HepG2 (cell line): Measurements from ENCODE around the gene LCORL. TPM values are rescaled to one million over a fixed set of nuclear protein-coding genes. Genes with fewer than 3 reads are reported as not detected.

Source experiments
- ATAC-seq: fragments of 200-7000 bp; cut with Tn5 transposase; 3 replicates; pipeline ENCODE4 v1.9.1; 2020; ENCODE audit warnings: mild to moderate bottlenecking, moderate library complexity
- BruUV-seq: library from RNA; stranded (reverse); fragments of 400-500 nt; replicated peaks from 2 replicates; lab custom pipeline; 2021; lab: Mats Ljungman, UMichigan
- CTCF ChIA-PET: fragments of 300-600 bp; formaldehyde crosslinking; extraction: SDS; loops from one replicate; lab custom pipeline; 2021; ENCODE audit warnings: low total read pairs, inconsistent platforms, low intra/inter-chr PET ratio; lab: Yijun Ruan, JAX
- POLR2A ChIA-PET: fragments of 350-600 bp; sonication (Branson Sonifier 250); formaldehyde crosslinking; loops from one replicate; lab custom pipeline; 2020; ENCODE audit warnings: antibody characterized with exemption, inconsistent platforms; lab: Yijun Ruan, JAX
- DNase-seq: peaks from one replicate; pipeline ENCODE4 v3.0.0-alpha.2; 2015; ENCODE audit warnings: low spot score
- FAIRE-seq: peaks from 3 replicates; lab custom pipeline; 2011; peaks lifted over from hg19 to GRCh38; lab: Jason Lieb, UNC
- H2AFZ ChIP-seq: one replicate; pipeline ENCODE4 v1.6.1; 2011; ENCODE audit warnings: low read length, inconsistent platforms
- H3K27ac ChIP-seq: fragments of 300-600 bp; 3 replicates; pipeline ENCODE4 v1.8.0; 2011; ENCODE audit warnings: mixed run types, mild to moderate bottlenecking, mixed read lengths, low read length, inconsistent platforms; ENCODE audit not compliant: insufficient read depth; ENCODE audit errors: extremely low read length
- H3K27me3 ChIP-seq, 2 experiments: fragments of 200-600 bp in 1 of 2; 2 replicates in 1 of 2; 3 replicates in 1 of 2; pipeline versions ENCODE4 v1.6.0 to v1.8.0; 2011; ENCODE audit warnings: low read length in 2 of 2, mild to moderate bottlenecking in 2 of 2, moderate library complexity in 2 of 2, inconsistent platforms in 1 of 2; ENCODE audit not compliant: insufficient read depth in 2 of 2, control insufficient read depth in 1 of 2
- H3K36me3 ChIP-seq, 2 experiments: fragments of 200-600 bp in 1 of 2; replicated peaks in 1 of 2; 2 replicates in 1 of 2; 3 replicates in 1 of 2; pipeline versions ENCODE4 v1.5.1 to v1.8.0; 2011; ENCODE audit warnings: low read length in 2 of 2, inconsistent platforms in 1 of 2; ENCODE audit not compliant: insufficient read depth in 2 of 2, control insufficient read depth in 1 of 2
- H3K4me1 ChIP-seq: 2 replicates; pipeline ENCODE4 v1.5.1; 2012; ENCODE audit warnings: low read length, inconsistent platforms; ENCODE audit not compliant: insufficient read depth
- H3K4me2 ChIP-seq: 2 replicates; pipeline ENCODE4 v1.6.0; 2011; ENCODE audit warnings: low read depth, low read length, inconsistent platforms
- H3K4me3 ChIP-seq, 3 experiments: fragments of 200-600 bp in 1 of 3; sonication (generic), shearing (Covaris generic) in 1 of 3; replicated peaks in 1 of 3; 2 replicates each; pipeline ENCODE4 v1.5.1; 2011 to 2016; ENCODE audit warnings: low read length in 3 of 3, inconsistent platforms in 2 of 3, low read depth in 2 of 3, mild to moderate bottlenecking in 2 of 3, control low read depth in 1 of 3, mixed read lengths in 1 of 3; ENCODE audit not compliant: insufficient read depth in 1 of 3
- H3K79me2 ChIP-seq: one replicate; pipeline ENCODE4 v1.6.1; 2011; ENCODE audit warnings: low read length, inconsistent platforms; ENCODE audit not compliant: insufficient read depth
- H3K9ac ChIP-seq: 2 replicates; pipeline ENCODE4 v1.6.0; 2011; ENCODE audit warnings: mild to moderate bottlenecking, low read depth, low read length, inconsistent platforms; ENCODE audit not compliant: insufficient read depth
- H3K9me3 ChIP-seq: 2 replicates; pipeline ENCODE4 v1.5.1; 2012; ENCODE audit warnings: mild to moderate bottlenecking, low read length
- H4K20me1 ChIP-seq: 2 replicates; pipeline ENCODE4 v1.6.0; 2011; ENCODE audit warnings: inconsistent platforms, mild to moderate bottlenecking, low read length, moderate library complexity; ENCODE audit not compliant: insufficient read depth
- BHLHE40 ChIP-seq: IDR thresholded peaks from 2 replicates; pipeline ENCODE4 v1.6.1; 2011; ENCODE audit warnings: low read length, improper control_type of control experiment
- HNRNPUL1 ChIP-seq: fragments of 200-400 bp; formaldehyde crosslinking; IDR thresholded peaks from 2 replicates; pipeline ENCODE4 v1.6.1; 2017; ENCODE audit warnings: low read depth, mild to moderate bottlenecking, low read length, moderate library complexity
- IKZF4 ChIP-seq: sonication (generic); formaldehyde crosslinking; IDR thresholded peaks from 2 replicates; pipeline ENCODE4 v1.5.1; 2020; ENCODE audit warnings: borderline replicate concordance, mild to moderate bottlenecking, low read depth, missing genetic modification reagents; ENCODE audit errors: not compliant biosample characterization
- IRF2 ChIP-seq: IDR thresholded peaks from 2 replicates; pipeline ENCODE4 v1.6.1; 2018; ENCODE audit warnings: missing genetic modification reagents, missing compliant biosample characterization
- MAX ChIP-seq: IDR thresholded peaks from 2 replicates; pipeline ENCODE4 v1.6.1; 2012; ENCODE audit warnings: inconsistent platforms
- NFYC ChIP-seq: IDR thresholded peaks from 2 replicates; pipeline ENCODE4 v1.6.1; 2016; ENCODE audit warnings: missing genetic modification reagents, missing compliant biosample characterization
- PITX1 ChIP-seq: sonication (generic); formaldehyde crosslinking; IDR thresholded peaks from 2 replicates; pipeline ENCODE4 v1.5.1; 2020; ENCODE audit warnings: mild to moderate bottlenecking, missing genetic modification reagents
- POLR2G ChIP-seq: fragments of 200-400 bp; formaldehyde crosslinking; IDR thresholded peaks from 2 replicates; pipeline ENCODE4 v1.6.1; 2018; ENCODE audit warnings: mild to moderate bottlenecking, low read depth, low read length, moderate library complexity
- RFX1 ChIP-seq: fragments of 450-650 bp; IDR thresholded peaks from 2 replicates; pipeline ENCODE4 v1.6.1; 2017
- SIX4 ChIP-seq: sonication (generic); formaldehyde crosslinking; IDR thresholded peaks from 2 replicates; pipeline ENCODE4 v1.4.0; 2020; ENCODE audit warnings: missing genetic modification reagents
- TRIM24 ChIP-seq: sonication (generic); formaldehyde crosslinking; IDR thresholded peaks from 2 replicates; pipeline ENCODE4 v1.8.0; 2022; ENCODE audit warnings: mild to moderate bottlenecking, missing genetic modification reagents
- USF2 ChIP-seq, 2 experiments: sonication (generic) in 1 of 2; formaldehyde crosslinking in 1 of 2; IDR thresholded peaks; 2 replicates each; pipeline versions ENCODE4 v1.5.1 to v1.6.1; 2011 to 2020; ENCODE audit warnings: borderline replicate concordance in 1 of 2, low read depth in 1 of 2, low read length in 1 of 2, mild to moderate bottlenecking in 1 of 2, missing genetic modification reagents in 1 of 2, moderate library complexity in 1 of 2
- XRCC5 ChIP-seq: fragments of 200-400 bp; formaldehyde crosslinking; optimal IDR thresholded peaks from 2 replicates; pipeline ENCODE3; 2017; ENCODE audit warnings: mild to moderate bottlenecking, low read length
- ZBTB20 ChIP-seq: sonication (generic); formaldehyde crosslinking; IDR thresholded peaks from 2 replicates; pipeline ENCODE4 v1.8.1; 2023; ENCODE audit warnings: missing genetic modification reagents, low read depth, mild to moderate bottlenecking, borderline replicate concordance
- ZFP36L2 ChIP-seq: sonication (generic); formaldehyde crosslinking; IDR thresholded peaks from 2 replicates; pipeline ENCODE4 v1.4.0; 2020; ENCODE audit warnings: missing genetic modification reagents
- ZKSCAN5 ChIP-seq: sonication (generic); formaldehyde crosslinking; IDR thresholded peaks from 2 replicates; pipeline ENCODE4 v1.5.1; 2020; ENCODE audit warnings: mild to moderate bottlenecking, missing genetic modification reagents
- ZNF362 ChIP-seq: sonication (generic); formaldehyde crosslinking; IDR thresholded peaks from 2 replicates; pipeline ENCODE4 v1.4.0; 2020; ENCODE audit warnings: missing genetic modification reagents, mild to moderate bottlenecking, borderline replicate concordance
- ZNF543 ChIP-seq: sonication (generic); formaldehyde crosslinking; IDR thresholded peaks from 2 replicates; pipeline ENCODE4 v1.4.0; 2020; ENCODE audit warnings: mild to moderate bottlenecking, missing genetic modification reagents
- ZNF766 ChIP-seq: sonication (generic); formaldehyde crosslinking; IDR thresholded peaks from 2 replicates; pipeline ENCODE4 v1.5.0; 2020; ENCODE audit warnings: missing genetic modification reagents, borderline replicate concordance
- ZSCAN25 ChIP-seq: sonication (generic); formaldehyde crosslinking; IDR thresholded peaks from 2 replicates; pipeline ENCODE4 v1.8.0; 2022; ENCODE audit warnings: mild to moderate bottlenecking, missing genetic modification reagents
- WGBS: methylation state at CpG from one replicate; pipeline ENCODE4 v1.1.6; 2017; ENCODE audit warnings: low lambda C conversion rate; 5-methylcytosine and 5-hydroxymethylcytosine counted together
- in situ Hi-C: cut with HindIII; loops from 2 replicates; pipeline ENCODE4 v1.10.0; 2017; ENCODE audit warnings: low pct_unique_long_range_greater_than_20kb; ENCODE audit not compliant: extremely low pct_ligation_motif_present
- intact Hi-C: fragments of 100-400 bp; cut with micrococcal nuclease; formaldehyde crosslinking; loops from one replicate; pipeline ENCODE4 v1.10.0; 2022; ENCODE audit not compliant: unreplicated experiment
- polyA plus RNA-seq, 8 experiments: library from polyadenylated mRNA; depleted of rRNA in 3 of 8; stranded (reverse) in 7 of 8; unstranded in 1 of 8; fragments of >200 nt; fragmentation: Illumina TruSeq in 4 of 8; extraction: Trizol in 4 of 8; gene quantifications; 2 replicates each; pipeline versions ENCODE4 v1.2.1 to v1.2.3, GENCODE V29; 2011 to 2016; ENCODE audit warnings: low read depth in 4 of 8, missing spikeins in 1 of 8, mixed read lengths in 1 of 8; ENCODE audit not compliant: insufficient read depth in 1 of 8
- total RNA-seq, 5 experiments: library from RNA; depleted of rRNA; stranded (reverse); fragments of >200 nt; fragmentation: Illumina TruSeq; extraction: Trizol; gene quantifications; 2 replicates each; pipeline ENCODE4 v1.2.3, GENCODE V29; 2016; ENCODE audit warnings: low read depth in 1 of 5

LCORL gene
- total and polyA plus RNA-seq, 2 of the 13 experiments (the other 11 are each of a cell fraction or from before 2014, with no cell fraction given), result 5.3 to 14.5 TPM

- TF ChIP-seq ZNF362 (CRISPR knock-in tag) (peak; percentile 24; the same call in 1 of the 2 replicates), TRIM24 (no peak)
Measured at GRCh38 chr4:17809667-17810066, 211.9 kb downstream of the LCORL start (continued).

- DNase-seq (no peak), ATAC-seq (no peak), FAIRE-seq (no peak)
- Histone ChIP-seq H3K36me3 (peaks cover 8 to 32% of the 10 kb centered on the region in 2 experiments), H3K9me3 (no peaks in the 10 kb centered on the region), H3K4me2 (peak overlapping the region; percentile 92), H3K27me3 (no peaks in the 10 kb centered on the region; a peak in 1 of 5 replicates), H2AFZ (no peak overlapping the region), H4K20me1 (peaks cover 34% of the 10 kb centered on the region), H3K4me1 (peaks cover 34% of the 10 kb centered on the region), H3K9ac (peak overlapping the region; percentile 47; the same call in 1 of the 2 replicates), H3K4me3 (peak overlapping the region; percentile 19 to 93 (median 38); a peak in 5 of 6 replicates), H3K27ac (no peak overlapping the region), H3K79me2 (peaks cover 79% of the 10 kb centered on the region)
- no TSS peak for BruUV-seq
- CTCF ChIA-PET, result no interaction called here
- in situ Hi-C loops (loop anchor here (10.0 kb wide), 1 partner anchor 253 kb away; no protein-coding TSS in a partner anchor), intact Hi-C loops (loop anchor here (5.0 kb wide), 1 partner anchor 210 kb away; no protein-coding TSS in a partner anchor)
- POLR2A ChIA-PET, result no interaction called here
- 80% methylated on average over 6 of the region's 6 CpGs for WGBS
- TF ChIP-seq SIX4, result no peak
- no peak for TF ChIP-seq POLR2G
- no peak for TF ChIP-seq XRCC5
- no peak for TF ChIP-seq NFYC (CRISPR knock-in tag)
- TF ChIP-seq ZKSCAN5 (CRISPR knock-in tag), result no peak
- TF ChIP-seq ZSCAN25, result no peak
- no peak for TF ChIP-seq HNRNPUL1
- TF ChIP-seq USF2 (IDR thresholded peaks at IDR 0.05; ENCODE audit: low read depth, low read length), result no peak
- TF ChIP-seq USF2 (CRISPR knock-in tag; IDR thresholded peaks at IDR 0.05; ENCODE audit: borderline replicate concordance), result no peak
- TF ChIP-seq IKZF4 (CRISPR knock-in tag), result no peak
- no peak for TF ChIP-seq ZNF543 (CRISPR knock-in tag)
- TF ChIP-seq PITX1, result no peak
- no peak for TF ChIP-seq BHLHE40
- no peak for TF ChIP-seq MAX
- no peak for TF ChIP-seq IRF2
- TF ChIP-seq ZFP36L2 (CRISPR knock-in tag), result no peak
- no peak for TF ChIP-seq ZNF766 (CRISPR knock-in tag)
- no peak for TF ChIP-seq RFX1
- TF ChIP-seq ZBTB20 (CRISPR knock-in tag), result no peak
Measured at GRCh38 chr4:17807446-17807845, 214.1 kb downstream of the LCORL start.
